PC-3 (cell line): ENCODE results near the gene TIMM44. TPM values are rescaled to one million over a fixed set of nuclear protein-coding genes. Genes with fewer than 3 reads are reported as not detected.

Experiments
- total RNA-seq: library from RNA; depleted of rRNA; stranded (reverse); fragments of >200 nt; gene quantifications from 2 replicates; pipeline ENCODE4 v1.2.3, GENCODE V29; 2014; rRNA removed

TIMM44 gene
- total RNA-seq, 1 experiment from 2014 or later: 191 TPM

Other genes with a start within 250 kb of the TIMM44 start
- not detected in 2 replicates for gene FCER2, start 241.5 kb downstream of the TIMM44 start, total RNA-seq
- not detected in 2 replicates for gene CLEC4G, start 211.6 kb downstream of the TIMM44 start, total RNA-seq
- gene CD209, start 196.1 kb downstream of the TIMM44 start, total RNA-seq: not detected in 2 replicates
- gene CLEC4M, start 180.4 kb downstream of the TIMM44 start, total RNA-seq: not detected in 2 replicates
- gene EVI5L, start 113.4 kb downstream of the TIMM44 start, total RNA-seq: 29.5 and 42.4 TPM in 2 replicates
- 2.4 and 2.5 TPM in 2 replicates for gene PRR36, start 69.3 kb downstream of the TIMM44 start, total RNA-seq
- 30.8 and 35.3 TPM in 2 replicates for gene LRRC8E, start 55.2 kb downstream of the TIMM44 start, total RNA-seq
- gene MAP2K7, start 39.8 kb downstream of the TIMM44 start, total RNA-seq: 39.3 and 40.5 TPM in 2 replicates
- gene TGFBR3L, start 28.8 kb downstream of the TIMM44 start, total RNA-seq: 10.5 and 15.5 TPM in 2 replicates
- 40.1 and 61.7 TPM in 2 replicates for gene SNAPC2, start 23.3 kb downstream of the TIMM44 start, total RNA-seq
- 11.4 and 40.3 TPM in 2 replicates for gene CTXN1, start 17.5 kb downstream of the TIMM44 start, total RNA-seq
- 87.2 and 111 TPM in 2 replicates for gene ELAVL1, start 62.0 kb upstream of the TIMM44 start, total RNA-seq
- gene CCL25, start 109.1 kb upstream of the TIMM44 start, total RNA-seq: not detected in 2 replicates
- gene FBN3, start 205.9 kb upstream of the TIMM44 start, total RNA-seq: under 0.01 TPM in 2 replicates